Cardiac fibroblast (primary cell): ENCODE measurements around the gene MFN2.
"Not testable (repeated sequence)": the region's sequence is repeated elsewhere in the genome, so short reads cannot be mapped to it uniquely, and the experiment has no call there.

Experiments used
- DNase-seq, 2 donors: peaks; one replicate each; pipeline versions ENCODE4 v3.0.0 to v3.0.0-alpha.2; 2010; ENCODE audit warnings: low read depth in 2 of 2
- H3K4me3 ChIP-seq, 2 donors: replicated peaks in 1 of 2; 1 replicate in 1 of 2; 2 replicates in 1 of 2; pipeline ENCODE4 v1.5.1; 2011; ENCODE audit warnings: low read depth in 2 of 2, low read length in 2 of 2, mild to moderate bottlenecking in 2 of 2, moderate library complexity in 1 of 2
- CTCF ChIP-seq: IDR thresholded peaks from one replicate; pipeline ENCODE4 v1.5.1; 2011; ENCODE audit warnings: low read depth, mild to moderate bottlenecking, low read length, inconsistent platforms

Gene MFN2

DNA sequence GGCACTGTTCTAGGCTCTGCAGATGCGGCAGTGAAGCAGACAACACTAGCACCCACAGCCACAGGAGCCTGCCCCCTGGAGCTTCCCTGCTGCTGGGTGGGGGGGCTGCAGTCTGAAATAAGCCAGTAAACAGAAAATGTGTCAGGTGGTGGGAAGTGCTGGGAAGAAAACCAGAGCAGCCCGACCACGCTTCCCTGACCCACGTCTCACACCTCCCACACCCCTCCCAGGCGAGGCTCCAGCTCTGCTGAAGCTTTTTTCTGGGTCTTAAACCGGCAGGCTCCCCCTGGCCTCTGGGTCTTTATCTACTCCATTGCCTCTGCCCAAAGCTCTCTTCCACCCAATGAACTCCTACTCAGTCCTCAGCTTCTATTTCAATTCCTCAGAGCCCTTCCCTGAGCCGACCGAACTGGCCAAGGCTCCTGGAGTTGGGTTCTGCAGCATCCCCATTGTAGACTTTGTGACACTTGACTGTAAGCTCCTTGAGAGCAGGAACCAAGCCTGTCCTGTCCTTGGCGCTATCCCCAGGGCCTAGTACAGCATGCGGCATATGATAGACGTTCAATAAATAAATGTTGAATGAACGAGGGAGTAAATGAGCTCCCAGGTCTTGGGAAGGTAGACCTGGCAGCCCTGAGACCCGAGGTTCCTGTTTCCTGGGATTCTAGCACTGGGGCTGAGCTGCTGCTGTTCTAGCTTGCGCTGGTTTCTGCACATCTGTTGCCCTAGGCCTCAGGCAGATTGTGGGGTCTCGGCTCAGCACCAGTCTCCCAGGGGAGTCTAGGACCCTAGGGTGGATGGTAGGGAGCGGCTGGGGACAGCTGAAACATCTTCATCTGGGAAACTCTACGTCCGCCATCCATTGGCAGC is 57.5 kb downstream of the MFN2 start:
- no peak for TF ChIP-seq CTCF
- no peak overlapping the region for H3K4me3 ChIP-seq
- no peak for DNase-seq

DNA sequence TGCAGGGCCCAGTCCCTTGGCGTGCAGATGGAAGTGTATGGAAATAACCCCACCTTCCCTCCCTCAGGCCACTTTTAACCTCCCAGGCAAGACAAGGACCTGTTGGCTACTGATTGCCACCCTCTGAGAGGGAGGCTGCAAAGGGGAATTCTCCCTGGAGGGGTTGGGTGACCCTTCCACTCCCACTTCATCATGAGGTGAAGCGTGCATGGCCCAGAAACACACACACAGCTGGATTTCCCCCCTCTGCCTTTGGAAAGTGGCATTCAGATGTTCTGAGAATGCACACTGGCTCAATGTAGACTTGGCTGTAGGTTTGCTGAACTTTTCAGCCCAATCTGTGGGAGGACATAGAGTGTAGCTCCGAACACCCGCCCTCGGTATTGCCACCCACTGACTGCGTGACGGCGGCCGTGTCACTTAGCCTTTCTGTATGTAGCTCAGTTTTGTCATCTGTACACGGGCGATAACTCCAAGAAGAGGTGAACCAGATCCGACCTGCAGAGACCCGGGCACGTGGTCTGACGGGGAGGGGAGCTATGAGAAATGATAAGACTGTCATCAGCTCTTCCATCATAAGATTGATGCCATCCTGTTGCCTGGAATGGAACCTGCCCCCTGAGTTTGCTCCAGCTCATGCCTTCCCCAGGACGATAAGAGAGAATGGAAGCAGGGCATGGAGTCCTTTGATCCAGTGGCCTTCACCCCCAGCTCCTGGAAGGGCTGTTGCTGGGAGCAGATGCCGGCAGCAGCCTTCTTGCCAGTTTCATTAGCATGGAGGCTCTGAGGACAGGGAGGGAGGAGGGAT is 58.3 kb downstream of the MFN2 start:
- TF ChIP-seq CTCF = no peak
- no peak for DNase-seq
- H3K4me3 ChIP-seq = no peak overlapping the region

- TF ChIP-seq CTCF = no peak
- H3K4me3 ChIP-seq = no peak overlapping the region
Measured at GRCh38 chr1:12039164-12039525, 58.9 kb downstream of the MFN2 start.

DNA sequence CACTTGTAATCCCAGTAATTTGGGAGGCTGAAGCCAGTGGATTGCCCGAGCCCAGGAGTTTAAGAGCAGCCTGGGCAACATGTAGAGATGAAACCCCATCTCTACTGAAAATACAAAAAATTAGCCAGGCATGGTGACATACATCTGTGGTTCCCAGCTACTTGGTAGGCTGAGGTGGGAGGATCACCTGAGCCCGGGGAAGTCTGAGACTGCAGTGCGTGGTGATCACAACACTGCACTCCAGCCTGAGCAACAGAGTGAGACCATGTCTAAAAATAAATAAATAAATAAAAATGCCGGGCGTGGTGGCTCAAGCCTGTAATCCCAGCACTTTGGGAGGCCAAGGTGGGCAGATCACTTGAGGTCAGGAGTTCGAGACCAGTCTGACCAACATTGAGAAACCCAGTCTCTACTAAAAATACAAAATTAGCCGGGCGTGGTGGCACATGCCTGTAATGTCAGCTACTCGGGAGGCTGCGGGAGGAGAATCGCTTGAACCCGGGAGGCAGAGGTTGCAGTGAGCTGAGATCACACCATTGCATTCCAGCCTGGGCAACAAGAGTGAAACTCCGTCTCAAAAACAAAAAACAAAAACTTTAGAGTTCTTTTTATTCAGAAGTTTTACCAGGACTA is 59.7 kb downstream of the MFN2 start:
- DNase-seq, H3K4me3 ChIP-seq: not testable (repeated sequence)

More at GRCh38 chr1:12039164-12039525, 58.9 kb downstream of the MFN2 start:
- no peak for DNase-seq

- no peak for TF ChIP-seq CTCF
Measured at GRCh38 chr1:12040457-12041051, 60.3 kb downstream of the MFN2 start.

GRCh38 chr1:12044187-12044877 is 64.1 kb downstream of the MFN2 start:
- H3K4me3 ChIP-seq = not testable (repeated sequence)
- DNase-seq = peak; percentile 33 to 63

More at GRCh38 chr1:12040457-12041051, 60.3 kb downstream of the MFN2 start:
- H3K4me3 ChIP-seq = no peak overlapping the region
- peak; percentile 85 to 93 for DNase-seq

DNA sequence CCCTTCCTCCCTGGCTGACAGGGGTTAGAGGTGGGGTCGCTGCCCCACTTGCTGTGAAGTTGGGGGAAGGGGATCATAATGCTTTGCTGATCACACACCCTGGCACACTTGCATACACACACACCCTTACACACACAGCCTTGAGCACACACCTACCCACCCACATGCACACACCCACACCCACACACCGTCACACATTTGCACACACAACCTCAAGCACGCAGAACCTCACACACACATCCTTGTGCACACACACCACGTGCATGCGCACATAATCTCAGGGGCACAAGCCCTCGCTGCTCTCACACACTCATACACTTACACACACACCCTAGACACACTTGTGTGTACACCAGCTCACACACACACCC is 66.5 kb downstream of the MFN2 start:
- no peak for DNase-seq
- TF ChIP-seq CTCF = no peak
- no peak overlapping the region for H3K4me3 ChIP-seq
